Keratinocyte (primary cell): ENCODE results near the gene BBS10. TPM values are rescaled to one million over a fixed set of nuclear protein-coding genes. Genes with fewer than 3 reads are reported as not detected.
A peak's percentile ranks its signal among the peaks of the same experiment; 100 is the strongest.

Experiments used
- DNase-seq: peaks from one replicate; pipeline ENCODE4 v3.0.0-alpha.2; 2011; ENCODE audit warnings: low read depth, missing footprints, low spot score
- FAIRE-seq: peaks from 2 replicates; lab custom pipeline; 2011; peaks lifted over from hg19 to GRCh38; lab: Jason Lieb, UNC
- H2AFZ ChIP-seq: 2 replicates; pipeline ENCODE4 v1.6.0; 2012; ENCODE audit warnings: low read length, control low read depth, inconsistent platforms; ENCODE audit not compliant: control insufficient read depth
- H3K27ac ChIP-seq: 2 replicates; pipeline ENCODE4 v1.5.1; 2011; ENCODE audit warnings: low read length; ENCODE audit not compliant: control insufficient read depth, insufficient read depth
- H3K27me3 ChIP-seq: 3 replicates; pipeline ENCODE4 v1.6.0; 2011; ENCODE audit warnings: low read length; ENCODE audit not compliant: control insufficient read depth, insufficient read depth; ENCODE audit errors: extremely low read depth
- H3K36me3 ChIP-seq, 2 experiments: 2 replicates in 1 of 2; 3 replicates in 1 of 2; pipeline ENCODE4 v1.5.1; 2011; ENCODE audit warnings: low read length in 2 of 2, mild to moderate bottlenecking in 1 of 2; ENCODE audit not compliant: control insufficient read depth in 2 of 2, insufficient read depth in 2 of 2; ENCODE audit errors: extremely low read depth in 1 of 2
- H3K4me1 ChIP-seq: 3 replicates; pipeline ENCODE4 v1.5.1; 2011; ENCODE audit warnings: low read length; ENCODE audit not compliant: control insufficient read depth, insufficient read depth; ENCODE audit errors: extremely low read depth
- H3K4me2 ChIP-seq: 3 replicates; pipeline ENCODE4 v1.6.0; 2011; ENCODE audit warnings: low read depth, low read length; ENCODE audit not compliant: control insufficient read depth, insufficient read depth; ENCODE audit errors: extremely low read depth
- H3K4me3 ChIP-seq, 3 experiments: fragments of 200-600 bp in 1 of 3; sonication (generic) in 1 of 3; 2 replicates in 2 of 3; 3 replicates in 1 of 3; pipeline ENCODE4 v1.5.1; 2011 to 2016; ENCODE audit warnings: low read length in 3 of 3, mild to moderate bottlenecking in 3 of 3, control low read depth in 2 of 3, inconsistent platforms in 1 of 3, low read depth in 1 of 3, mixed read lengths in 1 of 3, mixed run types in 1 of 3, moderate library complexity in 1 of 3; ENCODE audit not compliant: control insufficient read depth in 2 of 3, insufficient read depth in 2 of 3; ENCODE audit errors: extremely low read depth in 1 of 3
- H3K79me2 ChIP-seq: 2 replicates; pipeline ENCODE4 v1.6.0; 2012; ENCODE audit warnings: low read length; ENCODE audit not compliant: control insufficient read depth, insufficient read depth
- H3K9ac ChIP-seq: 3 replicates; pipeline ENCODE4 v1.6.0; 2011; ENCODE audit warnings: low read length; ENCODE audit not compliant: control insufficient read depth, insufficient read depth; ENCODE audit errors: extremely low read depth
- H3K9me1 ChIP-seq: 3 replicates; pipeline ENCODE4 v1.6.0; 2011; ENCODE audit warnings: low read length; ENCODE audit not compliant: control insufficient read depth, insufficient read depth; ENCODE audit errors: extremely low read depth
- H3K9me3 ChIP-seq: 2 replicates; pipeline ENCODE4 v1.5.1; 2012; ENCODE audit warnings: low read depth, low read length; ENCODE audit not compliant: control insufficient read depth
- H4K20me1 ChIP-seq: 3 replicates; pipeline ENCODE4 v1.6.0; 2011; ENCODE audit warnings: low read length; ENCODE audit not compliant: control insufficient read depth, insufficient read depth; ENCODE audit errors: extremely low read depth
- CTCF ChIP-seq, 3 experiments: IDR thresholded peaks in 1 of 3; conservative IDR thresholded peaks in 1 of 3; optimal IDR thresholded peaks in 1 of 3; 2 replicates in 2 of 3; 3 replicates in 1 of 3; pipeline versions ENCODE3 to v1.5.1; 2011; ENCODE audit warnings: low read length in 3 of 3, mild to moderate bottlenecking in 3 of 3, moderate library complexity in 2 of 3, control low read depth in 1 of 3, inconsistent platforms in 1 of 3; ENCODE audit not compliant: insufficient read depth in 2 of 3; ENCODE audit errors: extremely low read depth in 1 of 3
- EZH2 ChIP-seq: IDR thresholded peaks from one replicate; pipeline ENCODE4 v1.6.1; 2012; ENCODE audit warnings: inconsistent platforms, mild to moderate bottlenecking, low read length, moderate library complexity
- dilution Hi-C: fragments of 300-500 bp; cut with MboI; formaldehyde crosslinking; loops from one replicate; pipeline ENCODE4 v1.7.0; 2020; ENCODE audit warnings: low sequenced_read_pairs; ENCODE audit not compliant: extremely low pct_ligation_motif_present
- polyA plus RNA-seq, 5 experiments: library from polyadenylated mRNA; depleted of rRNA in 3 of 5; stranded (reverse) in 3 of 5; stranded (forward) in 1 of 5; unstranded in 1 of 5; fragments of >200 nt; gene quantifications; 1 replicate in 1 of 5; 2 replicates in 3 of 5; 3 replicates in 1 of 5; pipeline versions ENCODE4 v1.2.1 to v1.2.3, GENCODE V29; 2011 to 2012; ENCODE audit warnings: missing spikeins in 2 of 5, low read depth in 1 of 5, low replicate concordance in 1 of 5

BBS10 gene
- polyA plus RNA-seq, 1 donor (not counting 4 experiments of a cell fraction or from before 2014, with no cell fraction given), result 11.5 TPM

DNA sequence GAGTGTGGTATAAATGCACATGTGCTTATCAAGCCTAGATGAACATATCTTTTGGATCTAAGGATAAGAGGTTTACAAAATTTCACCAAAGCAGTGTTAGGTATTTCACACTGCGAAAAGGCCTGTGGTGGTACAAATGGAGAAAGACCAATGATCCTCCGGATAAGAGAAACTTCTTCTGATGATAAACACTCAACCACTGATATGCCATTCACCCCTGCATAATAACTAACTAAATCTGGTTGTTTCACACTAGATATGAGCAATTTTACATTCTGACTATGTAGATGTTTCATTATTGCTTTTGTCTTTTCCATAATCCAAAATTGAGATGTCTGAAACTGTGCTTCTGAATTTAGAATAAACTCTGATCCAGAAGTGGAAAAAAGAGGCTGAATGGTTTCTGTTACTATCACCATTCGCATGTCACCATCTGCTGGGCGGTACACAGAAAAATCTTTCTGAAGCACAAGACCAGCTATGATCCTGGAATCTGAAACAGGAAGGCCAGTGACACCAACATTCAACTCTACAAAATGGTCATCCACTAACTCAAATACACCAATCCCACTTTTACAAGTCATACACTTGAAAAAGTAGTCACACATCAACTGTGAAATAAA is 1.3 kb downstream of the BBS10 start:
- H2AFZ ChIP-seq, result no peak overlapping the region
- H3K4me1 ChIP-seq, result peaks cover 19% of the 10 kb centered on the region
- H3K36me3 ChIP-seq, result no peaks in the 10 kb centered on the region
- H3K4me3 ChIP-seq, result peak overlapping the region; percentile 77 to 88 (median 78)
- peak overlapping the region; percentile 79 for H3K27ac ChIP-seq
- peaks cover 17% of the 10 kb centered on the region for H3K79me2 ChIP-seq
- H3K4me2 ChIP-seq, result peak overlapping the region; percentile 74
- no peaks in the 10 kb centered on the region for H4K20me1 ChIP-seq
- H3K27me3 ChIP-seq, result no peaks in the 10 kb centered on the region
- FAIRE-seq (peak; percentile 86), DNase-seq (no peak)
- no peaks in the 10 kb centered on the region for H3K9me1 ChIP-seq
- dilution Hi-C loops, result no loop called here
- no peak for TF ChIP-seq EZH2
- peak; percentile 33 to 67 (median 43) for TF ChIP-seq CTCF (optimal IDR thresholded peaks at IDR 0.05 in 1 of 3, IDR thresholded peaks at IDR 0.05 in 1 of 3, conservative IDR thresholded peaks at IDR 0.05 in 1 of 3; ENCODE audit: extremely low read depth in 1 of 3, insufficient read depth in 2 of 3, low read length in 3 of 3)
- no peaks in the 10 kb centered on the region for H3K9me3 ChIP-seq
- H3K9ac ChIP-seq, result peak overlapping the region; percentile 85

DNA sequence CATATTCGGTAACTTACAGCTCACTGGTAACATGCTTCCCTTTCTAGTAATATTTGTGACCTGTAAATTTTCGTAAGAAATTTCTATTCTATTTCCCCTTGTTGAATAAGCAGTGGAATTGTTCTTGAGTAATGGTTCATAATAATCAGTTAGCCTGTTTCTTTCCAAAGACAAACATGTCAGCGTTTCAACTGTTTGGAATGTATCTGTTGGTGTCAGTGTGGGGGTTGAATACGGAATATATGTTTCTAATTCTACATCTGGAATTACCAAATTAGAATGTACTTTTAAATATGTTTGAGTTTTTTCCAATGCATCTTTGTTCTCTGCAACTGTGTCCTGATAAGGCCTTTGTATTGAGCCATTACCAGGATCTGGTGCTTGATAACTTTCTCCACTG is 2.0 kb downstream of the BBS10 start:
- Histone ChIP-seq H3K27ac (no peak overlapping the region), H3K4me2 (peak overlapping the region; percentile 74), H3K9ac (no peak overlapping the region), H3K9me3 (no peaks in the 10 kb centered on the region), H3K79me2 (peaks cover 17% of the 10 kb centered on the region), H3K9me1 (no peaks in the 10 kb centered on the region), H2AFZ (no peak overlapping the region), H3K4me1 (peaks cover 25% of the 10 kb centered on the region), H3K27me3 (no peaks in the 10 kb centered on the region), H3K4me3 (no peak overlapping the region), H3K36me3 (no peaks in the 10 kb centered on the region), H4K20me1 (no peaks in the 10 kb centered on the region)
- DNase-seq, result no peak
- no peak for FAIRE-seq
- TF ChIP-seq EZH2 (no peak), CTCF (optimal IDR thresholded peaks at IDR 0.05 in 1 of 3, IDR thresholded peaks at IDR 0.05 in 1 of 3, conservative IDR thresholded peaks at IDR 0.05 in 1 of 3; ENCODE audit: extremely low read depth in 1 of 3, insufficient read depth in 2 of 3, low read length in 3 of 3) (no peak)
- dilution Hi-C loops, result no loop called here
